Mucosa of descending colon (tissue), 3 donors: ENCODE measurements around the gene VPS11. TPM values are rescaled to one million over a fixed set of nuclear protein-coding genes. Genes with fewer than 3 reads are reported as not detected.

ENCODE experiments used
- ATAC-seq: fragments of 200-7000 bp; cut with Tn5 transposase; one replicate; pipeline ENCODE4 v1.9.1; 2020; ENCODE audit warnings: mild to moderate bottlenecking, moderate library complexity
- DNase-seq, 3 donors: peaks; one replicate each; pipeline ENCODE4 v3.0.0-alpha.2; 2020
- H3K36me3 ChIP-seq: fragments of 200-600 bp; one replicate; pipeline ENCODE4 v1.8.0; 2021; ENCODE audit warnings: low read depth, mild to moderate bottlenecking
- H3K4me1 ChIP-seq: fragments of 200-600 bp; one replicate; pipeline ENCODE4 v1.8.0; 2021; ENCODE audit warnings: low read depth, mild to moderate bottlenecking
- H3K4me3 ChIP-seq: fragments of 200-600 bp; one replicate; pipeline ENCODE4 v1.8.0; 2021; ENCODE audit warnings: mild to moderate bottlenecking
- H3K9me3 ChIP-seq: fragments of 200-600 bp; one replicate; pipeline ENCODE4 v1.8.0; 2021; ENCODE audit warnings: mild to moderate bottlenecking
- CTCF ChIP-seq: fragments of 200-600 bp; IDR thresholded peaks from one replicate; pipeline ENCODE4 v1.8.0; 2022; ENCODE audit warnings: antibody characterized with exemption, mild to moderate bottlenecking
- intact Hi-C, 2 donors: fragments of 100-400 bp; cut with DNase I in 1 of 2; cut with micrococcal nuclease in 1 of 2; formaldehyde crosslinking; loops; one replicate each; pipeline versions ENCODE4 v1.11.0 to v1.11.1; 2022; cut with DNase I, micrococcal nuclease
- total RNA-seq, 3 donors: library from RNA; stranded (reverse); fragmentation: NEBNext Ultra II Directional in 2 of 3; extraction: Animal tissue kit (Norgen Biotek cat#: 25700) in 2 of 3; gene quantifications; one replicate each; pipeline versions ENCODE4 v1.2.1 to v1.2.4, GENCODE V29; 2021 to 2023
- donor health status: DM: no; HTN: no; CAD: no; lungs with moderate emphysema.
- donor health status: DM: no; HTN: no; CAD: no.
- donor health status: DM: no; HTN: yes; CAD: no.

The VPS11 gene
- total RNA-seq, 3 donors from 2014 or later: 26.1 to 34.8 (median 29.1) TPM

- Histone ChIP-seq H3K4me3 (no peak overlapping the region), H3K9me3 (no peaks in the 10 kb centered on the region), H3K4me1 (peaks cover 16% of the 10 kb centered on the region), H3K36me3 (no peaks in the 10 kb centered on the region)
- ATAC-seq (no peak), DNase-seq (no peak)
- TF ChIP-seq CTCF: no peak
- intact Hi-C loops: no loop called here
These were observed 24.6 kb downstream of the VPS11 start for GRCh38 chr11:119091966-119092879.

GRCh38 chr11:119092880-119093842, 25.5 kb downstream of the VPS11 start:
- TF ChIP-seq CTCF: no peak
- Histone ChIP-seq H3K36me3 (no peaks in the 10 kb centered on the region), H3K4me1 (peaks cover 16% of the 10 kb centered on the region), H3K4me3 (no peak overlapping the region), H3K9me3 (no peaks in the 10 kb centered on the region)
- no peak for DNase-seq
- intact Hi-C loops: no loop called here
- ATAC-seq: no peak

GRCh38 chr11:119093942-119094815, 26.6 kb downstream of the VPS11 start:
- H3K36me3 ChIP-seq: no peaks in the 10 kb centered on the region
- peak in 2 of 3 donors; percentile 47 to 72 for DNase-seq
- H3K4me1 ChIP-seq: peaks cover 16% of the 10 kb centered on the region
- intact Hi-C loops: no loop called here
- H3K9me3 ChIP-seq: no peaks in the 10 kb centered on the region
- peak; percentile 41 for ATAC-seq
- TF ChIP-seq CTCF: no peak
- peak overlapping the region; percentile 73 for H3K4me3 ChIP-seq

- Histone ChIP-seq H3K4me3 (peak overlapping the region; percentile 73), H3K4me1 (peaks cover 16% of the 10 kb centered on the region), H3K36me3 (no peaks in the 10 kb centered on the region), H3K9me3 (no peaks in the 10 kb centered on the region)
- ATAC-seq: peak; percentile 86
- peak; percentile 89 to 92 (median 92) for DNase-seq
- peak; percentile 84 for TF ChIP-seq CTCF
- intact Hi-C loops: no loop called here
These were observed 27.1 kb downstream of the VPS11 start for GRCh38 chr11:119094816-119095065.
